ENCODE data around the gene ZNF595. TPM values are rescaled to one million over a fixed set of nuclear protein-coding genes. Genes with fewer than 3 reads are reported as not detected.
"Not testable (repeated sequence)": the region's sequence is repeated elsewhere in the genome, so short reads cannot be mapped to it uniquely, and the experiment has no call there.

The ZNF595 gene
- 10 to 100 TPM; 23.7 to 25.4 TPM for total RNA-seq
- 1 to 10 TPM; 2.6 to 8.4 TPM for polyA plus RNA-seq
- long read RNA-seq, donor 1, transcript ZNF595-205 (4 exons, 2,911 nt), result major isoform, 9 of 17 reads
- long read RNA-seq, donor 1, transcript ZNF595-203 (2 exons, 1,999 nt), result minor isoform, 5 of 17 reads
- long read RNA-seq, donor 1, partial matches to known transcripts, result 0 of 17 reads
- long read RNA-seq, donor 1, other reads (novel, unspliced or antisense), result 3 of 17 reads
- long read RNA-seq, donor 2, partial matches to known transcripts, result 0 of 6 reads
- long read RNA-seq, donor 2, other reads (novel, unspliced or antisense), result 3 of 6 reads

GRCh38 chr4:52804-53479 lies at the start of gene ZNF595:
Gene ZNF595 (plus strand): TSS chr4:53321. CDS start chr4:53489, 168 bp downstream.
- H3K9me3 ChIP-seq (ENCODE audit: control insufficient read depth, low read length); H3K36me3 ChIP-seq (ENCODE audit: control insufficient read depth in 1 of 2, insufficient read depth in 2 of 2, low read length in 1 of 2); H3K4me1 ChIP-seq (ENCODE audit: control insufficient read depth in 1 of 2, insufficient read depth in 2 of 2, low read length in 2 of 2); intact Hi-C loops (cut with DNase I); H3K27me3 ChIP-seq (ENCODE audit: control insufficient read depth in 1 of 2, insufficient read depth in 2 of 2, low read length in 1 of 2); H3K4me3 ChIP-seq (ENCODE audit: low read length in 2 of 2): not testable (repeated sequence)
- peak; percentile 89 for ATAC-seq (ENCODE audit: low FRiP score)
- peak; percentile 63 to 85 for DNase-seq
- 27 to 31% methylated on average over 21 to 23 of the region's 29 CpGs for whole genome bisulfite sequencing, 2 donors
- peak within 1 kb of the TSS in 1 of 2 donors; percentile 34 for H3K27ac ChIP-seq (ENCODE audit: low read depth in 1 of 2, low read length in 2 of 2)

- H3K9me3 ChIP-seq (ENCODE audit: control insufficient read depth, low read length); H3K27me3 ChIP-seq (ENCODE audit: control insufficient read depth in 1 of 2, insufficient read depth in 2 of 2, low read length in 1 of 2); H3K4me1 ChIP-seq (ENCODE audit: control insufficient read depth in 1 of 2, insufficient read depth in 2 of 2, low read length in 2 of 2); ATAC-seq (ENCODE audit: low FRiP score); intact Hi-C loops (cut with DNase I); H3K4me3 ChIP-seq (ENCODE audit: low read length in 2 of 2); H3K36me3 ChIP-seq (ENCODE audit: control insufficient read depth in 1 of 2, insufficient read depth in 2 of 2, low read length in 1 of 2); H3K27ac ChIP-seq (ENCODE audit: low read depth in 1 of 2, low read length in 2 of 2): not testable (repeated sequence)
- DNase-seq, result peak; percentile 49 to 57
- WGBS, 2 donors, result 71 to 77% methylated on average over 45 to 76 of the region's 90 CpGs
Measured at GRCh38 chr4:9937-10870, 42.9 kb upstream of the ZNF595 start.

GRCh38 chr4:11095-11815 lies 41.9 kb upstream of the ZNF595 start:
- intact Hi-C loops (cut with DNase I); H3K9me3 ChIP-seq (ENCODE audit: control insufficient read depth, low read length); H3K27ac ChIP-seq (ENCODE audit: low read depth in 1 of 2, low read length in 2 of 2); H3K4me3 ChIP-seq (ENCODE audit: low read length in 2 of 2); H3K4me1 ChIP-seq (ENCODE audit: control insufficient read depth in 1 of 2, insufficient read depth in 2 of 2, low read length in 2 of 2); H3K36me3 ChIP-seq (ENCODE audit: control insufficient read depth in 1 of 2, insufficient read depth in 2 of 2, low read length in 1 of 2); H3K27me3 ChIP-seq (ENCODE audit: control insufficient read depth in 1 of 2, insufficient read depth in 2 of 2, low read length in 1 of 2); ATAC-seq (ENCODE audit: low FRiP score): not testable (repeated sequence)
- DNase-seq, result peak in 1 of 2 donors; percentile 21
- 70 to 76% methylated on average over 11 to 83 of the region's 123 CpGs for WGBS, 2 donors

- H3K27ac ChIP-seq (ENCODE audit: low read depth in 1 of 2, low read length in 2 of 2); H3K36me3 ChIP-seq (ENCODE audit: control insufficient read depth in 1 of 2, insufficient read depth in 2 of 2, low read length in 1 of 2); H3K4me3 ChIP-seq (ENCODE audit: low read length in 2 of 2); H3K4me1 ChIP-seq (ENCODE audit: control insufficient read depth in 1 of 2, insufficient read depth in 2 of 2, low read length in 2 of 2); H3K9me3 ChIP-seq (ENCODE audit: control insufficient read depth, low read length); ATAC-seq (ENCODE audit: low FRiP score); H3K27me3 ChIP-seq (ENCODE audit: control insufficient read depth in 1 of 2, insufficient read depth in 2 of 2, low read length in 1 of 2); intact Hi-C loops (cut with DNase I): not testable (repeated sequence)
- peak in 1 of 2 donors; percentile 45 for DNase-seq
- 62 to 75% methylated on average over 12 to 16 of the region's 21 CpGs for WGBS, 2 donors
Measured at GRCh38 chr4:11816-12417, 41.2 kb upstream of the ZNF595 start.

- DNase-seq, result peak in 1 of 2 donors; percentile 25
- WGBS, 2 donors, result 41 to 45% methylated on average over 3 of the region's 3 CpGs
- H3K27me3 ChIP-seq (ENCODE audit: control insufficient read depth in 1 of 2, insufficient read depth in 2 of 2, low read length in 1 of 2); H3K4me1 ChIP-seq (ENCODE audit: control insufficient read depth in 1 of 2, insufficient read depth in 2 of 2, low read length in 2 of 2); H3K9me3 ChIP-seq (ENCODE audit: control insufficient read depth, low read length); H3K27ac ChIP-seq (ENCODE audit: low read depth in 1 of 2, low read length in 2 of 2); H3K4me3 ChIP-seq (ENCODE audit: low read length in 2 of 2); H3K36me3 ChIP-seq (ENCODE audit: control insufficient read depth in 1 of 2, insufficient read depth in 2 of 2, low read length in 1 of 2); intact Hi-C loops (cut with DNase I); ATAC-seq (ENCODE audit: low FRiP score): not testable (repeated sequence)
Measured at GRCh38 chr4:18128-18527, 35.0 kb upstream of the ZNF595 start.

- H3K4me3 ChIP-seq (ENCODE audit: low read length in 2 of 2); H3K4me1 ChIP-seq (ENCODE audit: control insufficient read depth in 1 of 2, insufficient read depth in 2 of 2, low read length in 2 of 2); H3K27ac ChIP-seq (ENCODE audit: low read depth in 1 of 2, low read length in 2 of 2); DNase-seq; H3K27me3 ChIP-seq (ENCODE audit: control insufficient read depth in 1 of 2, insufficient read depth in 2 of 2, low read length in 1 of 2); ATAC-seq (ENCODE audit: low FRiP score); H3K36me3 ChIP-seq (ENCODE audit: control insufficient read depth in 1 of 2, insufficient read depth in 2 of 2, low read length in 1 of 2); H3K9me3 ChIP-seq (ENCODE audit: control insufficient read depth, low read length); intact Hi-C loops (cut with DNase I): not testable (repeated sequence)
- 40 to 42% methylated on average over 1 of the region's 1 CpG for WGBS, 2 donors
Measured at GRCh38 chr4:18589-18988, 34.5 kb upstream of the ZNF595 start.

- intact Hi-C loops (cut with DNase I); H3K4me3 ChIP-seq (ENCODE audit: low read length in 2 of 2); H3K4me1 ChIP-seq (ENCODE audit: control insufficient read depth in 1 of 2, insufficient read depth in 2 of 2, low read length in 2 of 2); H3K9me3 ChIP-seq (ENCODE audit: control insufficient read depth, low read length); ATAC-seq (ENCODE audit: low FRiP score); DNase-seq; H3K27ac ChIP-seq (ENCODE audit: low read depth in 1 of 2, low read length in 2 of 2); H3K36me3 ChIP-seq (ENCODE audit: control insufficient read depth in 1 of 2, insufficient read depth in 2 of 2, low read length in 1 of 2); H3K27me3 ChIP-seq (ENCODE audit: control insufficient read depth in 1 of 2, insufficient read depth in 2 of 2, low read length in 1 of 2): not testable (repeated sequence)
- 28 to 35% methylated on average over 2 of the region's 2 CpGs for WGBS, 2 donors
Measured at GRCh38 chr4:22882-23281, 30.2 kb upstream of the ZNF595 start.

- H3K27ac ChIP-seq (ENCODE audit: low read depth in 1 of 2, low read length in 2 of 2); DNase-seq; H3K27me3 ChIP-seq (ENCODE audit: control insufficient read depth in 1 of 2, insufficient read depth in 2 of 2, low read length in 1 of 2); H3K36me3 ChIP-seq (ENCODE audit: control insufficient read depth in 1 of 2, insufficient read depth in 2 of 2, low read length in 1 of 2); intact Hi-C loops (cut with DNase I); H3K9me3 ChIP-seq (ENCODE audit: control insufficient read depth, low read length); ATAC-seq (ENCODE audit: low FRiP score); H3K4me1 ChIP-seq (ENCODE audit: control insufficient read depth in 1 of 2, insufficient read depth in 2 of 2, low read length in 2 of 2); H3K4me3 ChIP-seq (ENCODE audit: low read length in 2 of 2): not testable (repeated sequence)
- WGBS, 2 donors, result no CpG with 5 or more reads among the region's 1 CpG
Measured at GRCh38 chr4:24359-24758, 28.8 kb upstream of the ZNF595 start.
